GM10266 (cell line): ENCODE data around the gene RAB17.

Experiments
- DNase-seq: peaks from one replicate; pipeline ENCODE4 v3.0.0; 2012; ENCODE audit errors: extremely low spot score
- CTCF ChIP-seq: IDR thresholded peaks from 2 replicates; pipeline ENCODE4 v1.5.1; 2012; ENCODE audit warnings: mild to moderate bottlenecking, low read depth; ENCODE audit not compliant: control insufficient read depth, insufficient read depth; ENCODE audit errors: missing control alignments

The RAB17 gene

GRCh38 chr2:237561221-237561620 lies 29.3 kb downstream of the RAB17 start:
- DNase-seq, result no peak
- no peak for TF ChIP-seq CTCF

GRCh38 chr2:237558961-237559641 lies 31.4 kb downstream of the RAB17 start:
- no peak for DNase-seq
- no peak for TF ChIP-seq CTCF

DNA sequence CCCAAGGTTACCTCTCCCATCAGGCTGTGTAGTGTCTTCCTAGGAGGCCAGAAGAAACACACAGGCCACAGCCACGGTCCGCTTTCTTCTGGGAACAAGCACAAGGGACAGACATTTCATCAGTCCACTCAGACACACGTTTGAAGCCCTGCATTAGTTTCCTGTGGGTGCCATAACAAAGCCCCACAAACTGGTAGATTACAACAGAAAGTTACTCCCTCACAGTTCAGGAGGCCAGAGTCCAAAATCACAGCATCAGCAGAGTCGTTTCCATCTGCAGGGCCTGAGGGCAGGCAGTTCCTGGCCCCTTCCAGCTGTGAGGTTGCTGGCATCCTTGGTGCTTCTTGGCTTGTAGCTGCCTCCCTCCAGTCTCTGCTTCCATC lies 32.9 kb downstream of the RAB17 start:
- DNase-seq, result no peak
- no peak for TF ChIP-seq CTCF

DNA sequence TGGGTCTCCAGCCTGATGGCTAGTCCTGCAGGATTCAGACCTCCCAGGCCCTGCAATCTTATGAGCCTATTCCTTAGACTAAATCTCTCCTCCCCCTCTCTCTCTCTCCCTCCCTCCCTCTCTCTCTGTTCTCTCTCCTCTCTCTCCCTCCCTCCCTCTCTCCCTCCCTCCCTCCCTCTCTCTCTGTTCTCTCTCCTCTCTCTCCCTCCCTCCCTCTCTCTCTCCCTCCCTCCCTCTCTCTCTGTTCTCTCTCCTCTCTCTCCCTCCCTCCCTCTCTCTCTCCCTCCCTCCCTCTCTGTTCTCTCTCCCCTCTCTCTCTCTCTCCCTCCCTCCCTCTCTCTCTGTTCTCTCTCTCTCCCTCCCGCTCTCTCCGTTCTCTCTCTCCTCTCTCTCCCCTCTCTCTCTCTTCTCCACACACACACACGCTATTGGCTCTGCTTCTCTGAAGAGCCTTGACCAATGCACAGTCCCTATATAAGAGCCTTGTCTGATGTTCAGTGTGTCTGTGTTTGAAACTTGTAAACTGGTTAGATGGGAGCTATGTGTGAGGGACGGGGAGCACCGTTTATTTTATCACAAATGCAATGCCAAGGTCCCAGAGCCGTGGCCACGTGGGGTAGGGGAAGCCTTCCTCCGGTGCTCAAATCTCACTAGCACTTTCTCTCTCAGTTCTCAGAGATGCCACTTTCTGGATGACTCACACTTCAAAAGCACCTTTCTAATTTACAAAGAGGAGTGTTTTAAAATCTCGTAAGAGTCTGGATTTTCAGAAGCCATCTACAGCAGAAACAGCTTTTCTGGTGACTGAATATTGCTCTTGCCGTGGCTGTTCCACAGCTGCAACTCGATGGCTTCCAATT lies 33.5 kb downstream of the RAB17 start:
- TF ChIP-seq CTCF, result no peak
- DNase-seq, result peak; percentile 67

DNA sequence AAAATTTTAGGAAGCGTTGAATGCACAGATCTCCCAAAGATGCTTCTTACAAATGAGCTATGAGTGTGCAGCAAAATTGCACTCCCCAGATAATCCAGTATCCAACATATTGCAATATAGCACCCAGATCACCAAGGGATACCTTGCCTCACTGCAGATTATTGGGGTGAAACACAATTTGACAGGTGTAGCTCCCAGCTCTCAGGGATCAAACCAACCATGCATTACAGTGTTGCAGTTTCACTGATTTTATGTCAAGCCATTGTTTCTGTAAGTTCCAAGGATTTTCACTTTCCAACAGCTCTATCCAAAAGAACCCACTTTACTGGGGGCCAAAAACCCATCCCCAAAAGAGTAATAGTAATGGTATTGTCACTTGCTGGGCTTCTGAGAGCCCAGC lies 35.0 kb downstream of the RAB17 start:
- TF ChIP-seq CTCF, result no peak
- no peak for DNase-seq

DNA sequence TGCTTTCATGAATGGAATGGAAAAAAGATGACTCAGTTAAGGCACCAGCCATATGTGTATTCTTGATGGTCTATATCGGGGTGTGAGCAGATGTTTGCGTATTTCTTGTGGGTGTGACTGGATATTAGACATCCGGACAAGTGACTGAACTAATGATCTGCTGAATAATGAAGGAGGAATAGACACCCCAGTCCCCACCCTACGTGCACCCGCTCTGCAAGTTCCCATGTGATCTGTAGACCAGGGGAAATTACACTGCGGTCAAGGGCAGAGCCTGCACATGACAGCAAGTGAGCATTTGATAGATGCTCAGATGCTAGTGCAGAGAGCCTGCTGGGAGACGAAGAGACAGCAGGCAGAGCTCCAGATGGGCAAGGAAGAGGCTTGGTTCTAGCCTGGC lies 36.6 kb downstream of the RAB17 start:
- TF ChIP-seq CTCF, result no peak
- DNase-seq, result no peak

- TF ChIP-seq CTCF, result no peak
- DNase-seq, result no peak
These were observed 37.6 kb downstream of the RAB17 start for GRCh38 chr2:237552908-237553307.
